Spinal cord (tissue), 10 donors: ENCODE data around the gene MEIOSIN. TPM values are rescaled to one million over a fixed set of nuclear protein-coding genes. Genes with fewer than 3 reads are reported as not detected.

Experiments used
- DNase-seq, 6 donors: peaks; one replicate each; pipeline versions ENCODE4 v3.0.0 to v3.0.0-alpha.2; 2013 to 2015; ENCODE audit warnings: low spot score in 6 of 6, low read depth in 4 of 6
- H3K27ac ChIP-seq: one replicate; pipeline ENCODE4 v1.5.1; 2013; ENCODE audit warnings: low read depth, low read length, control low read depth
- H3K27me3 ChIP-seq: one replicate; pipeline ENCODE4 v1.6.1; 2013; ENCODE audit warnings: low read length; ENCODE audit not compliant: control insufficient read depth, insufficient read depth
- H3K36me3 ChIP-seq: one replicate; pipeline ENCODE4 v1.6.1; 2013; ENCODE audit warnings: low read length; ENCODE audit not compliant: control insufficient read depth, insufficient read depth
- H3K4me1 ChIP-seq: one replicate; pipeline ENCODE4 v1.6.1; 2013; ENCODE audit warnings: low read length; ENCODE audit not compliant: control insufficient read depth, insufficient read depth
- H3K4me3 ChIP-seq: one replicate; pipeline ENCODE4 v1.5.1; 2013; ENCODE audit warnings: low read depth, low read length, control low read depth
- H3K9me3 ChIP-seq: one replicate; pipeline ENCODE4 v1.6.1; 2013; ENCODE audit warnings: low read length; ENCODE audit not compliant: control insufficient read depth, insufficient read depth
- WGBS: methylation state at CpG from one replicate; pipeline ENCODE4 v1.1.5; 2013; ENCODE audit warnings: missing lambda C conversion rate; ENCODE audit not compliant: insufficient coverage; 5-methylcytosine and 5-hydroxymethylcytosine counted together
- polyA plus RNA-seq, 2 donors: library from polyadenylated mRNA; unstranded; fragments of 120-200 nt; gene quantifications; one replicate each; pipeline ENCODE4 v1.2.1, GENCODE V29; 2013; ENCODE audit not compliant: insufficient read length in 2 of 2
- total RNA-seq, 2 donors: library from RNA; depleted of rRNA in 1 of 2; stranded (reverse); fragments of 120-200 nt in 1 of 2; fragments of >200 nt in 1 of 2; gene quantifications; one replicate each; pipeline versions ENCODE4 v1.2.3 to v1.2.4, GENCODE V29; 2013 to 2014
- donor health status: healthy.

Gene MEIOSIN
- total and polyA plus RNA-seq, 4 donors, result not detected

- Histone ChIP-seq H3K27ac (no peak overlapping the region), H3K27me3 (no peaks in the 10 kb centered on the region), H3K36me3 (peaks cover 55% of the 10 kb centered on the region), H3K9me3 (no peaks in the 10 kb centered on the region), H3K4me3 (no peak overlapping the region), H3K4me1 (no peaks in the 10 kb centered on the region)
- WGBS, result 94% methylated on average over 6 of the region's 12 CpGs
- DNase-seq, result no peak
Measured at GRCh38 chr19:45705710-45706415, 27.4 kb upstream of the MEIOSIN start.

- peak in 1 of 6 donors; percentile 76 for DNase-seq
- Histone ChIP-seq H3K36me3 (peaks cover 46% of the 10 kb centered on the region), H3K4me3 (no peak overlapping the region), H3K9me3 (no peaks in the 10 kb centered on the region), H3K4me1 (no peaks in the 10 kb centered on the region), H3K27me3 (no peaks in the 10 kb centered on the region), H3K27ac (no peak overlapping the region)
- WGBS, result no CpG with 5 or more reads among the region's 10 CpGs
Measured at GRCh38 chr19:45710356-45711130, 22.7 kb upstream of the MEIOSIN start.

- H3K36me3 ChIP-seq, result peaks cover 41% of the 10 kb centered on the region
- H3K4me1 ChIP-seq, result no peaks in the 10 kb centered on the region
- H3K27ac ChIP-seq, result no peak overlapping the region
- WGBS, result 92% methylated on average over 76 of the region's 76 CpGs
- no peak for DNase-seq
- H3K27me3 ChIP-seq, result no peaks in the 10 kb centered on the region
- H3K9me3 ChIP-seq, result no peaks in the 10 kb centered on the region
- H3K4me3 ChIP-seq, result no peak overlapping the region
Measured at GRCh38 chr19:45711851-45712698, 21.2 kb upstream of the MEIOSIN start.

- Histone ChIP-seq H3K27ac (no peak overlapping the region), H3K4me1 (peaks cover 3% of the 10 kb centered on the region), H3K4me3 (no peak overlapping the region), H3K9me3 (no peaks in the 10 kb centered on the region), H3K27me3 (no peaks in the 10 kb centered on the region), H3K36me3 (peaks cover 41% of the 10 kb centered on the region)
- WGBS, result 92% methylated on average over 24 of the region's 25 CpGs
- no peak for DNase-seq
Measured at GRCh38 chr19:45712699-45713067, 20.6 kb upstream of the MEIOSIN start.

GRCh38 chr19:45713141-45713540, 20.1 kb upstream of the MEIOSIN start:
- Histone ChIP-seq H3K4me3 (no peak overlapping the region), H3K36me3 (peaks cover 39% of the 10 kb centered on the region), H3K4me1 (peaks cover 7% of the 10 kb centered on the region), H3K27me3 (no peaks in the 10 kb centered on the region), H3K27ac (no peak overlapping the region), H3K9me3 (no peaks in the 10 kb centered on the region)
- WGBS, result 92% methylated on average over 15 of the region's 15 CpGs
- DNase-seq, result no peak

GRCh38 chr19:45715139-45715538, 18.1 kb upstream of the MEIOSIN start:
- no peak overlapping the region for H3K4me3 ChIP-seq
- peaks cover 11% of the 10 kb centered on the region for H3K4me1 ChIP-seq
- H3K36me3 ChIP-seq, result peaks cover 30% of the 10 kb centered on the region
- no peak overlapping the region for H3K27ac ChIP-seq
- no peaks in the 10 kb centered on the region for H3K9me3 ChIP-seq
- DNase-seq, result no peak
- 71% methylated on average over 1 of the region's 3 CpGs for WGBS
- no peaks in the 10 kb centered on the region for H3K27me3 ChIP-seq

- peaks cover 11% of the 10 kb centered on the region for H3K4me1 ChIP-seq
- WGBS, result 5% methylated on average over 24 of the region's 24 CpGs
- no peaks in the 10 kb centered on the region for H3K9me3 ChIP-seq
- peak overlapping the region; percentile 95 for H3K27ac ChIP-seq
- H3K36me3 ChIP-seq, result peaks cover 23% of the 10 kb centered on the region
- H3K4me3 ChIP-seq, result peak overlapping the region; percentile 85
- no peaks in the 10 kb centered on the region for H3K27me3 ChIP-seq
- peak; percentile 2 to 57 (median 24) for DNase-seq
Measured at GRCh38 chr19:45716359-45717130, 16.7 kb upstream of the MEIOSIN start.

GRCh38 chr19:45717131-45717982, 15.9 kb upstream of the MEIOSIN start:
- Histone ChIP-seq H3K4me3 (peak overlapping the region; percentile 85), H3K27ac (peak overlapping the region; percentile 95), H3K4me1 (peaks cover 11% of the 10 kb centered on the region), H3K36me3 (peaks cover 19% of the 10 kb centered on the region), H3K27me3 (no peaks in the 10 kb centered on the region), H3K9me3 (no peaks in the 10 kb centered on the region)
- peak; percentile 88 to 99 (median 95) for DNase-seq
- WGBS, result under 1% methylated on average over 42 of the region's 51 CpGs
